Stimulated activated CD4-positive, alpha-beta T cell treated with anti-CD3 and anti-CD28 coated beads, Interleukin-2, amount 100 ng/mL, for 48 hours (primary cell): ENCODE data around the gene TJAP1.
"Not testable (repeated sequence)": the region's sequence is repeated elsewhere in the genome, so short reads cannot be mapped to it uniquely, and the experiment has no call there.

Experiments
- DNase-seq, 2 donors: peaks; one replicate each; pipeline ENCODE4 v3.0.0-alpha.2; 2020

The TJAP1 gene

GRCh38 chr6:43506171-43506570 is 28.8 kb downstream of the TJAP1 start:
- no peak for DNase-seq

- DNase-seq, result peak; percentile 84 to 85
Observed at GRCh38 chr6:43506667-43507471, 29.5 kb downstream of the TJAP1 start.

- DNase-seq, result no peak
Observed at GRCh38 chr6:43508481-43509141, 31.2 kb downstream of the TJAP1 start.

GRCh38 chr6:43509142-43509983 is 32.0 kb downstream of the TJAP1 start:
- DNase-seq, result no peak

- DNase-seq, result peak; percentile 72 to 78
Observed at GRCh38 chr6:43509984-43510826, 32.8 kb downstream of the TJAP1 start, which contains the start of gene LRRC73. Gene LRRC73, minus strand, starts transcription at chr6:43510346. Its CDS starts 561 bp downstream, at chr6:43509785.

GRCh38 chr6:43510827-43511163 is 33.4 kb downstream of the TJAP1 start:
- no peak for DNase-seq

- DNase-seq, result no peak
Observed at GRCh38 chr6:43511824-43512415, 34.5 kb downstream of the TJAP1 start.

GRCh38 chr6:43515808-43516207 is 38.4 kb downstream of the TJAP1 start:
- no peak for DNase-seq

GRCh38 chr6:43516367-43516696 is 39.0 kb downstream of the TJAP1 start:
- DNase-seq, result no peak

GRCh38 chr6:43516697-43517504 is 39.5 kb downstream of the TJAP1 start, which contains the start of the genes POLR1C and YIPF3:
Gene POLR1C, plus strand, starts transcription at chr6:43517089. Its CDS starts 21 bp downstream, at chr6:43517110.
Gene YIPF3, minus strand, starts transcription at chr6:43516926. Its CDS starts 119 bp downstream, at chr6:43516807.
- DNase-seq, result peak; percentile 92 to 97

- DNase-seq, result no peak
Observed at GRCh38 chr6:43517505-43518357, 40.4 kb downstream of the TJAP1 start.

GRCh38 chr6:43520097-43520496 is 42.7 kb downstream of the TJAP1 start:
- no peak for DNase-seq

GRCh38 chr6:43521836-43522235 is 44.5 kb downstream of the TJAP1 start:
- no peak for DNase-seq

GRCh38 chr6:43522547-43523261 is 45.3 kb downstream of the TJAP1 start:
- no peak for DNase-seq

GRCh38 chr6:43523284-43523683 is 45.9 kb downstream of the TJAP1 start:
- DNase-seq, result no peak

GRCh38 chr6:43524483-43524961 is 47.2 kb downstream of the TJAP1 start:
- DNase-seq, result no peak

GRCh38 chr6:43532201-43532600 is 54.8 kb downstream of the TJAP1 start:
- no peak for DNase-seq

- DNase-seq, result not testable (repeated sequence)
Observed at GRCh38 chr6:43538986-43539385, 61.6 kb downstream of the TJAP1 start.

- DNase-seq, result not testable (repeated sequence)
Observed at GRCh38 chr6:43539409-43539808, 62.0 kb downstream of the TJAP1 start.
